ENCODE measurements around the gene ITGA5. TPM values are rescaled to one million over a fixed set of nuclear protein-coding genes. Genes with fewer than 3 reads are reported as not detected.
A peak's percentile ranks its signal among the peaks of the same experiment; 100 is the strongest.

Gene ITGA5
- total and polyA plus RNA-seq, 10 donors, result 7.0 to 44.9 (median 28.2) TPM

DNA sequence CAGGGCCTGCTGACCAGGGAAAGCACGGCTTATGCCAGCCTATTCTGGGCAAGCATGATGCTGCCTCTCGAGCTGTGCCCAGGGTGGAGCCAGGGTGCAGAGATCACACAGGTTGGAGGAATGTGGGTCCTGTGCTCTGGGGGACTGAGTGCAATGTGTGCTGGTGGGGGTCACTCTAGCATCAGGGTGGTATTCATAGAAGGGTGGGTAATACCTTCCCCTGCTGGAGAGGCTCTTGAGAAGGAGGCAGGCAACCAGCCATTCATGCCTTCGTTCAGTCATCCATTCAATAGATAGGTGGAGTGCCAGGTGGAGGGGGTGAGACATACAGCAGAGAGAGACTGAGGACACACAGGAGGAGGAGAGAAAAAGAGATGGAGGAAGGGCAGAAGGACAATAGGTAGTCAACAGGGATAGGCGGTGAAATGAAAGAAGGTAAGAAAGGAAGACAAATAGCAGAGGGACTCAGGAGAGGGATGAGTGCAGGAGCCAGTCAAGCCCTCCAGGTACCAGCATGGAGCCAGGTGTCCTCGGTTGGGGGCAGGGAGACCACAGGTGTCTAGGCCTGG lies 29.4 kb downstream of the ITGA5 start:
- peaks cover 7 to 99% (median 60%) of the 10 kb centered on the region in 6 donors for H3K4me1 ChIP-seq
- intact Hi-C loops (cut with DNase I; ENCODE audit: low total_unique reads), result no loop called here
- H3K27ac ChIP-seq, result peak overlapping the region in 3 of 8 donors; percentile 25 to 78 (median 67)
- peak overlapping the region in 1 of 8 donors; percentile 77 for H3K4me3 ChIP-seq
- H3K9me3 ChIP-seq, result no peaks in the 10 kb centered on the region
- TF ChIP-seq POLR2A (IDR thresholded peaks at IDR 0.05) (no peak), CTCF (IDR thresholded peaks at IDR 0.05 in 8 of 11, conservative IDR thresholded peaks at IDR 0.05 in 3 of 11) (no peak), POLR2AphosphoS5 (IDR thresholded peaks at IDR 0.05) (no peak)
- H3K27me3 ChIP-seq (replicated peaks in 1 of 7), result peaks cover 0 to 16% (median 0%) of the 10 kb centered on the region in 7 donors
- H3K36me3 ChIP-seq, result peaks cover 0 to 4% (median 0%) of the 10 kb centered on the region in 6 donors
- WGBS, 5 donors, result 88 to 94% (median 89%) methylated on average over 4 to 5 of the region's 5 CpGs
- no peak for DNase-seq

DNA sequence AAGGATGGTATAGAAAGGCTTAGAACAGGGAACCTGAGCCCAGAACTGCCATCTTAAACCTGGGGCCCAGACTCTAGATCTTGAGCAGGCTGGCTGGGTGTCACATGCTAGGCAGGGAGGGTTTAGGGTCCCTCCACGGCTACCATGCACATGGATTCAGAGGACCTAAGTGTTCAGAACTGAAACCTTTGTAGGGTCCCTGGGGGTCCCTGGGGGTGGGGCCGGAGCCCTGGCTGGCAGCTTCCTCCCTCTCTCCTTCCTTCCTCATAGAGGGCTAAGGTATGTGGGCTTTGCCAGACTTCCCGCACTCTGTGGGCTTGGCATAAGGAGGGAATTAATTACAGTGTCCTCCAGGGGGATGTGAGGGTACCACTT lies 29.9 kb downstream of the ITGA5 start:
- Histone ChIP-seq H3K27me3 (replicated peaks in 1 of 7) (peaks cover 0 to 16% (median 0%) of the 10 kb centered on the region in 7 donors), H3K27ac (peak overlapping the region in 2 of 8 donors; percentile 10 to 78), H3K36me3 (no peaks in the 10 kb centered on the region), H3K9me3 (no peaks in the 10 kb centered on the region), H3K4me3 (no peak overlapping the region), H3K4me1 (peaks cover 11 to 100% (median 64%) of the 10 kb centered on the region in 6 donors)
- DNase-seq, result no peak
- TF ChIP-seq POLR2AphosphoS5 (IDR thresholded peaks at IDR 0.05), result no peak
- no peak for TF ChIP-seq POLR2A (IDR thresholded peaks at IDR 0.05)
- TF ChIP-seq CTCF (IDR thresholded peaks at IDR 0.05 in 8 of 11, conservative IDR thresholded peaks at IDR 0.05 in 3 of 11), result no peak
- intact Hi-C loops (cut with DNase I; ENCODE audit: low total_unique reads), result no loop called here
- 57 to 76% (median 61%) methylated on average over 2 to 3 of the region's 3 CpGs for WGBS, 5 donors

- intact Hi-C loops (cut with DNase I; ENCODE audit: low total_unique reads), result no loop called here
- TF ChIP-seq POLR2A (IDR thresholded peaks at IDR 0.05) (no peak), CTCF (IDR thresholded peaks at IDR 0.05 in 8 of 11, conservative IDR thresholded peaks at IDR 0.05 in 3 of 11) (no peak), POLR2AphosphoS5 (IDR thresholded peaks at IDR 0.05) (no peak)
- Histone ChIP-seq H3K27me3 (replicated peaks in 1 of 7) (peaks cover 0 to 16% (median 0%) of the 10 kb centered on the region in 7 donors), H3K9me3 (no peaks in the 10 kb centered on the region), H3K36me3 (no peaks in the 10 kb centered on the region), H3K4me1 (peaks cover 15 to 100% (median 67%) of the 10 kb centered on the region in 6 donors), H3K4me3 (no peak overlapping the region), H3K27ac (peak overlapping the region in 2 of 8 donors; percentile 10 to 78)
- 62 to 77% (median 72%) methylated on average over 4 of the region's 4 CpGs for WGBS, 5 donors
- peak; percentile 44 for DNase-seq
Observed at GRCh38 chr12:54388237-54389133, 30.6 kb downstream of the ITGA5 start.

DNA sequence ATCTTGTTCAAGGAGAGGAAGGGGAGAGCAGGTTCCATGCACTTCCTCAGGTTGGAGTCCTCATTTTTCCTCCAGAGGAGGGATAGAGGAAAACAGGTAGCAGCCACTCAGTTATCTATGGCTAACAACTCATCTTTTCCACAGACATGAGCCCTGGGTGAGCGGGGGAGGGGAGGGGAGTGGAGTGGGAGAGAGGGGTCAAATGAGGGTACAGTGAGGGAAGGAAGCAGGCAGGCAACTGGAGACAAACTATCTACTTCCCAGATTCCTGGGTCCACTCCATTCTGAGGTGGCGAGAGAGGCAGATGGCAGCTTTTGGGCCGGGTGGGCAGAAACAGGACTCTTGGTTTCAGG lies 32.0 kb downstream of the ITGA5 start:
- peaks cover 15 to 99% (median 62%) of the 10 kb centered on the region in 6 donors for H3K4me1 ChIP-seq

More for the DNA sequence above, 32.0 kb downstream of the ITGA5 start:
- no peak for DNase-seq
- no peaks in the 10 kb centered on the region for H3K9me3 ChIP-seq
- WGBS, 5 donors, result 89 to 96% (median 96%) methylated on average over 3 of the region's 3 CpGs
- TF ChIP-seq CTCF (IDR thresholded peaks at IDR 0.05 in 8 of 11, conservative IDR thresholded peaks at IDR 0.05 in 3 of 11), result no peak
- no peak for TF ChIP-seq POLR2AphosphoS5 (IDR thresholded peaks at IDR 0.05)
- TF ChIP-seq POLR2A (IDR thresholded peaks at IDR 0.05), result no peak
- intact Hi-C loops (cut with DNase I; ENCODE audit: low total_unique reads), result no loop called here
- no peaks in the 10 kb centered on the region for H3K36me3 ChIP-seq
- H3K27me3 ChIP-seq (replicated peaks in 1 of 7), result peaks cover 0 to 15% (median 0%) of the 10 kb centered on the region in 7 donors
- H3K4me3 ChIP-seq, result no peak overlapping the region
- peak overlapping the region in 5 of 8 donors; percentile 1 to 38 (median 7) for H3K27ac ChIP-seq

Measured in spleen (tissue), 11 donors.